IMR-90 (cell line): Measurements from ENCODE around the gene KLK8. TPM values are rescaled to one million over a fixed set of nuclear protein-coding genes. Genes with fewer than 3 reads are reported as not detected.

Source experiments
- polyA plus RNA-seq, 3 experiments: library from polyadenylated mRNA; depleted of rRNA; stranded (reverse); fragments of >200 nt; gene quantifications; 2 replicates each; pipeline ENCODE4 v1.2.3, GENCODE V29; 2012; ENCODE audit warnings: low replicate concordance in 1 of 3
- total RNA-seq: library from RNA; depleted of rRNA; stranded (reverse); fragments of >200 nt; gene quantifications from 2 replicates; pipeline ENCODE4 v1.2.3, GENCODE V29; 2012; rRNA removed

The KLK8 gene
- total and polyA plus RNA-seq, 2 of the 4 experiments (the other 2 are of a cell fraction): not detected

Other genes starting within 250 kb of the KLK8 start
- not detected in 2 replicates for gene GPR32, start 231.1 kb downstream of the KLK8 start, total RNA-seq
- gene GPR32, start 231.1 kb downstream of the KLK8 start, polyA plus RNA-seq (2012; rRNA removed): not detected in 2 replicates
- gene ACP4, start 211.2 kb downstream of the KLK8 start, total RNA-seq: not detected in 2 replicates
- not detected in 2 replicates for gene ACP4, start 211.2 kb downstream of the KLK8 start, polyA plus RNA-seq (2012; rRNA removed)
- gene KLK1, start 177.8 kb downstream of the KLK8 start, total RNA-seq: not detected in 2 replicates
- gene KLK1, start 177.8 kb downstream of the KLK8 start, polyA plus RNA-seq (2012; rRNA removed): not detected in 2 replicates
- not detected in 2 replicates for gene KLK15, start 168.0 kb downstream of the KLK8 start, total RNA-seq
- gene KLK15, start 168.0 kb downstream of the KLK8 start, polyA plus RNA-seq (2012; rRNA removed): not detected in 2 replicates
- not detected in 2 replicates for gene KLK3, start 146.7 kb downstream of the KLK8 start, total RNA-seq
- not detected in 2 replicates for gene KLK3, start 146.7 kb downstream of the KLK8 start, polyA plus RNA-seq (2012; rRNA removed)
- not detected in 2 replicates for gene KLK2, start 128.2 kb downstream of the KLK8 start, total RNA-seq
- not detected in 2 replicates for gene KLK2, start 128.2 kb downstream of the KLK8 start, polyA plus RNA-seq (2012; rRNA removed)
- gene KLK4, start 90.2 kb downstream of the KLK8 start, total RNA-seq: not detected in 2 replicates
- not detected in 2 replicates for gene KLK4, start 90.2 kb downstream of the KLK8 start, polyA plus RNA-seq (2012; rRNA removed)
- not detected in 2 replicates for gene KLK5, start 48.6 kb downstream of the KLK8 start, total RNA-seq
- gene KLK5, start 48.6 kb downstream of the KLK8 start, polyA plus RNA-seq (2012; rRNA removed): not detected in 2 replicates
- not detected in 2 replicates for gene KLK6, start 32.0 kb downstream of the KLK8 start, total RNA-seq
- gene KLK6, start 32.0 kb downstream of the KLK8 start, polyA plus RNA-seq (2012; rRNA removed): not detected in 2 replicates
- not detected in 2 replicates for gene KLK7, start 17.7 kb downstream of the KLK8 start, total RNA-seq
- gene KLK7, start 17.7 kb downstream of the KLK8 start, polyA plus RNA-seq (2012; rRNA removed): not detected in 2 replicates
- not detected in 2 replicates for gene KLK10, start 18.1 kb upstream of the KLK8 start, total RNA-seq
- gene KLK10, start 18.1 kb upstream of the KLK8 start, polyA plus RNA-seq (2012; rRNA removed): not detected in 2 replicates
- not detected in 2 replicates for gene KLK11, start 25.0 kb upstream of the KLK8 start, total RNA-seq
- not detected in 2 replicates for gene KLK11, start 25.0 kb upstream of the KLK8 start, polyA plus RNA-seq (2012; rRNA removed)
- gene KLK12, start 33.4 kb upstream of the KLK8 start, total RNA-seq: not detected in 2 replicates
- gene KLK12, start 33.4 kb upstream of the KLK8 start, polyA plus RNA-seq (2012; rRNA removed): not detected in 2 replicates
- not detected in 2 replicates for gene KLK13, start 63.5 kb upstream of the KLK8 start, total RNA-seq
- gene KLK13, start 63.5 kb upstream of the KLK8 start, polyA plus RNA-seq (2012; rRNA removed): 0.16 TPM in 1 of 2 replicates, not detected in the other
- gene KLK14, start 81.3 kb upstream of the KLK8 start, total RNA-seq: not detected in 2 replicates
- not detected in 2 replicates for gene KLK14, start 81.3 kb upstream of the KLK8 start, polyA plus RNA-seq (2012; rRNA removed)
- 2.0 and 2.2 TPM in 2 replicates for gene CTU1, start 106.8 kb upstream of the KLK8 start, total RNA-seq
- gene CTU1, start 106.8 kb upstream of the KLK8 start, polyA plus RNA-seq (2012; rRNA removed): 3.3 and 6.4 TPM in 2 replicates
- not detected in 2 replicates for gene SIGLEC9, start 123.3 kb upstream of the KLK8 start, total RNA-seq
- gene SIGLEC9, start 123.3 kb upstream of the KLK8 start, polyA plus RNA-seq (2012; rRNA removed): 0.03 TPM in 1 of 2 replicates, not detected in the other
- gene SIGLEC7, start 140.7 kb upstream of the KLK8 start, total RNA-seq: not detected in 2 replicates
- gene SIGLEC7, start 140.7 kb upstream of the KLK8 start, polyA plus RNA-seq (2012; rRNA removed): not detected in 2 replicates
- gene CD33, start 223.5 kb upstream of the KLK8 start, total RNA-seq: not detected in 2 replicates
- gene CD33, start 223.5 kb upstream of the KLK8 start, polyA plus RNA-seq (2012; rRNA removed): not detected in 2 replicates
- gene SIGLECL1, start 249.5 kb upstream of the KLK8 start, total RNA-seq: not detected in 2 replicates
- not detected in 2 replicates for gene SIGLECL1, start 249.5 kb upstream of the KLK8 start, polyA plus RNA-seq (2012; rRNA removed)